ENCODE data around the gene TANC1. TPM values are rescaled to one million over a fixed set of nuclear protein-coding genes. Genes with fewer than 3 reads are reported as not detected.

TANC1 gene
- total and polyA plus RNA-seq, 2 donors (not counting 3 experiments of a cell fraction or from before 2014, with no cell fraction given): 58.9 to 99.4 TPM

- peaks cover 29% of the 10 kb centered on the region for H3K4me1 ChIP-seq (ENCODE audit: control insufficient read depth, extremely low read depth, insufficient read depth, low read length)
- DNase-seq (ENCODE audit: low read depth, low spot score) (no peak), FAIRE-seq (no peak)
- peak overlapping the region; percentile 15 for H3K27ac ChIP-seq (ENCODE audit: insufficient read depth, low read depth, low read length)
- intact Hi-C loops (cut with micrococcal nuclease) (loop anchor here (2.0 kb wide), 2 partner anchors 21 to 47 kb away; no protein-coding TSS in a partner anchor), dilution Hi-C loops (cut with MboI; ENCODE audit: extremely low pct_ligation_motif_present, low sequenced_read_pairs) (no loop called here)
- TF ChIP-seq EZH2 (IDR thresholded peaks at IDR 0.05; ENCODE audit: borderline replicate concordance, low read depth, low read length, severe bottlenecking) (no peak), MYC (IDR thresholded peaks at IDR 0.05; ENCODE audit: low read depth, low read length) (no peak)
- H3K4me3 ChIP-seq (replicated peaks in 1 of 3; ENCODE audit: insufficient read depth in 1 of 3, low read depth in 1 of 3, low read length in 3 of 3): no peak overlapping the region
- H3K9me1 ChIP-seq (replicated peaks; ENCODE audit: control insufficient read depth, extremely low read depth, insufficient read depth, low read length): no peaks in the 10 kb centered on the region
- peaks cover 76% of the 10 kb centered on the region for H3K79me2 ChIP-seq (ENCODE audit: control insufficient read depth, insufficient read depth, low read length)
- no peaks in the 10 kb centered on the region for H3K9me3 ChIP-seq (replicated peaks; ENCODE audit: control insufficient read depth, insufficient read depth, low read length)
- no TSS peak for BruUV-seq (replicated peaks)
- H3K4me2 ChIP-seq (ENCODE audit: insufficient read depth, low read length): no peak overlapping the region
- no peaks in the 10 kb centered on the region for H3K27me3 ChIP-seq (ENCODE audit: control insufficient read depth in 2 of 2, insufficient read depth in 2 of 2, low read length in 2 of 2)
- no peak overlapping the region for H2AFZ ChIP-seq (ENCODE audit: low read depth, low read length)
- H3K9ac ChIP-seq (replicated peaks; ENCODE audit: extremely low read depth, insufficient read depth, low read length): no peak overlapping the region
- CTCF ChIA-PET: interaction anchor here (1.4 to 4.5 kb wide), 3 partner anchors 13 to 67 kb away, joined by 5 to 23 read pairs (median 6); no protein-coding TSS in a partner anchor
- POLR2A ChIA-PET: interaction anchor here (0.7 kb wide), 2 partner anchors 13 to 26 kb away, joined by 3 to 4 read pairs; no protein-coding TSS in a partner anchor
- H4K20me1 ChIP-seq (replicated peaks; ENCODE audit: control insufficient read depth, extremely low read depth, insufficient read depth, low read length): no peaks in the 10 kb centered on the region
- peaks cover 0 to 3% of the 10 kb centered on the region in 2 experiments for H3K36me3 ChIP-seq (ENCODE audit: control insufficient read depth in 2 of 2, extremely low read depth in 1 of 2, insufficient read depth in 2 of 2, low read length in 2 of 2)
Measured at GRCh38 chr2:159051661-159052060, 83.2 kb downstream of the TANC1 start.

DNA sequence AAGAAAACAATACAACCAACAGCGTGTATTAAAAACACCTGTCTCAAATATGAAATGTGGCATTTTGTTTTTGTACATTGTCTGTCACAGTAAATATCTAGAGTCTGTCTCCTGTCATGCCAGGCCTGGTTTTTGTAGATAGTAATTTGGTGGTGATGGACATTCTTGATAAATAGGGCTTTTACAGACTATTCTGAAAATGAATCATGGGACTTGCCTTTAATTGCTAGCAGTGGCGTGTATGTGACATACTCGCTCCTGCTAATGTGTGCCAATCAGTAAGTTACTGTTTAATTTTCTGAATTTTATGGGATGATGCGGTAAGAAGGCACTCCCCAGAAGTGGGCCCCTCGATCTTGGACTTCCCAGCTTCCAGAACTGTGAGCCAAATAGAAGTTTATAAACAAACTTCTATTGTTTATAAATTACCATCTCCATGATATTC lies 83.7 kb downstream of the TANC1 start:
- ChIA-PET CTCF (interaction anchor here (1.4 to 4.5 kb wide), 2 partner anchors 12 to 66 kb away, joined by 6 to 23 read pairs; no protein-coding TSS in a partner anchor), POLR2A (no interaction called here)
- FAIRE-seq (no peak), DNase-seq (ENCODE audit: low read depth, low spot score) (no peak)
- Histone ChIP-seq H3K4me3 (replicated peaks in 1 of 3; ENCODE audit: insufficient read depth in 1 of 3, low read depth in 1 of 3, low read length in 3 of 3) (no peak overlapping the region), H3K27ac (ENCODE audit: insufficient read depth, low read depth, low read length) (peak overlapping the region; percentile 49), H3K27me3 (ENCODE audit: control insufficient read depth in 2 of 2, insufficient read depth in 2 of 2, low read length in 2 of 2) (no peaks in the 10 kb centered on the region), H3K4me1 (ENCODE audit: control insufficient read depth, extremely low read depth, insufficient read depth, low read length) (peaks cover 24% of the 10 kb centered on the region), H2AFZ (ENCODE audit: low read depth, low read length) (no peak overlapping the region), H3K9me3 (replicated peaks; ENCODE audit: control insufficient read depth, insufficient read depth, low read length) (no peaks in the 10 kb centered on the region), H3K9ac (replicated peaks; ENCODE audit: extremely low read depth, insufficient read depth, low read length) (no peak overlapping the region), H3K4me2 (ENCODE audit: insufficient read depth, low read length) (no peak overlapping the region), H3K79me2 (ENCODE audit: control insufficient read depth, insufficient read depth, low read length) (peaks cover 81% of the 10 kb centered on the region), H3K9me1 (replicated peaks; ENCODE audit: control insufficient read depth, extremely low read depth, insufficient read depth, low read length) (no peaks in the 10 kb centered on the region), H3K36me3 (ENCODE audit: control insufficient read depth in 2 of 2, extremely low read depth in 1 of 2, insufficient read depth in 2 of 2, low read length in 2 of 2) (peaks cover 0 to 3% of the 10 kb centered on the region in 2 experiments), H4K20me1 (replicated peaks; ENCODE audit: control insufficient read depth, extremely low read depth, insufficient read depth, low read length) (no peaks in the 10 kb centered on the region)
- no TSS peak for BruUV-seq (replicated peaks)
- no peak for TF ChIP-seq JUN (IDR thresholded peaks at IDR 0.05; ENCODE audit: borderline replicate concordance, insufficient read depth, insufficient read length, low read depth)
- TF ChIP-seq CTCF (IDR thresholded peaks at IDR 0.05; ENCODE audit: extremely low read depth in 1 of 2, insufficient read depth in 1 of 2, low read depth in 1 of 2, low read length in 2 of 2): no peak
- TF ChIP-seq FOS (IDR thresholded peaks at IDR 0.05; ENCODE audit: borderline replicate concordance, insufficient read depth, low read length): no peak
- TF ChIP-seq POLR2AphosphoS5 (IDR thresholded peaks at IDR 0.05; ENCODE audit: insufficient read depth, low read depth, low read length): no peak
- TF ChIP-seq POLR2A (IDR thresholded peaks at IDR 0.05; ENCODE audit: low read depth, low read length): no peak
- TF ChIP-seq EZH2 (IDR thresholded peaks at IDR 0.05; ENCODE audit: borderline replicate concordance, low read depth, low read length, severe bottlenecking): no peak
- TF ChIP-seq, protein P1, sequence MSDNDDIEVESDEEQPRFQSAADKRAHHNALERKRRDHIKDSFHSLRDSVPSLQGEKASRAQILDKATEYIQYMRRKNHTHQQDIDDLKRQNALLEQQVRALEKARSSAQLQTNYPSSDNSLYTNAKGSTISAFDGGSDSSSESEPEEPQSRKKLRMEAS (IDR thresholded peaks at IDR 0.05; ENCODE audit: insufficient read depth, insufficient read length): no peak
- no peak for TF ChIP-seq GATA2 (IDR thresholded peaks at IDR 0.05; ENCODE audit: insufficient read depth, insufficient read length, low read depth, low read length)
- no peak for TF ChIP-seq MYC (IDR thresholded peaks at IDR 0.05; ENCODE audit: low read depth, low read length)
- dilution Hi-C loops (cut with MboI; ENCODE audit: extremely low pct_ligation_motif_present, low sequenced_read_pairs) (no loop called here), intact Hi-C loops (cut with micrococcal nuclease) (loop anchor here (2.0 kb wide), 2 partner anchors 21 to 47 kb away; no protein-coding TSS in a partner anchor)
